Neural progenitor cell (in vitro differentiated cells): Measurements from ENCODE around the gene PDE7B.

Experiments
- CTCF ChIP-seq: fragments of 200-600 bp; sonication (generic); IDR thresholded peaks from 2 replicates; pipeline ENCODE4 v1.5.1; 2017; ENCODE audit warnings: antibody characterized with exemption, mild to moderate bottlenecking
- EZH2 ChIP-seq: fragments of 200-600 bp; sonication (generic); IDR thresholded peaks from 2 replicates; pipeline ENCODE4 v1.6.1; 2017; ENCODE audit warnings: antibody characterized with exemption, mild to moderate bottlenecking, moderate library complexity
- EZH2phosphoT487 ChIP-seq: fragments of 200-600 bp; sonication (generic); IDR thresholded peaks from 2 replicates; pipeline ENCODE4 v1.6.1; 2017; ENCODE audit warnings: antibody characterized with exemption

- TF ChIP-seq CTCF (no peak), EZH2phosphoT487 (no peak), EZH2 (no peak)
Measured at GRCh38 chr6:136125585-136125984, 274.1 kb downstream of the PDE7B start.
